ENCODE measurements around the gene KCTD20.

DNA sequence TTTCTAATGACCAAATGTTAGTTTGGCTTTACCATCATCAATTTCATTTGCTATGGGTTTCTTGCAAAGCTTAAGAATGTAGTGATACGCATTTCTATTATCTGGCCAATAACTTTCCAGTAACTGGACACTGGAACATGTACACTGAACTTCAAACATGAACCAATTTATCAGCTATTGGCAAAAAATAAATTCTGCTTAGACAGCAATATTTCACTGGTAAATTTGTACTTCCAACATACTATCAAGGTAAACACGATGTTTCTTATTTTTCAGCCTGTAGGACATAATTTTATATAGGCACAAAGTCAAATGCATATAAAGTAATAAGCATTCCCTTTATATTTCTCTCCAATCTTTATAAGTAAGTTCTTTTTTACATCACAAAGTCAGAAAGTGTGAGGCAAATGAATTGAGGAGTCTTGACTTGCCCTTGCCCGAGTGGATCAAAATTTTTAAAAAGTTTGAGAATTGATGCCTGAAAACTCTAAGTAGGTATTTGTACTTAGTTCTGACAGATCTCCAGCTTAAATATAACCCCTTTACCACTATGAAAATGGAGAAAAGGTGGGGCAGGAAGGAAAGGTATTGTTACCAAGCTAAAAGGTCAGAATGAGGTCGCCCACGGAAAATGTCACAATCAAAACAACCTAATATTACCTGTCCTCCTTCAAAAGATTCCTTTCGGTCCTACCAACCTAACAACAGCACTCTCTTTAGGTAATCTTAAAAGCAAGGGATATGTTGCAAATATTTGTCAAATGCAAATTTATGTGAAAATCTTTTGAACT is 63.1 kb downstream of the KCTD20 start:
- TF ChIP-seq, protein P1, sequence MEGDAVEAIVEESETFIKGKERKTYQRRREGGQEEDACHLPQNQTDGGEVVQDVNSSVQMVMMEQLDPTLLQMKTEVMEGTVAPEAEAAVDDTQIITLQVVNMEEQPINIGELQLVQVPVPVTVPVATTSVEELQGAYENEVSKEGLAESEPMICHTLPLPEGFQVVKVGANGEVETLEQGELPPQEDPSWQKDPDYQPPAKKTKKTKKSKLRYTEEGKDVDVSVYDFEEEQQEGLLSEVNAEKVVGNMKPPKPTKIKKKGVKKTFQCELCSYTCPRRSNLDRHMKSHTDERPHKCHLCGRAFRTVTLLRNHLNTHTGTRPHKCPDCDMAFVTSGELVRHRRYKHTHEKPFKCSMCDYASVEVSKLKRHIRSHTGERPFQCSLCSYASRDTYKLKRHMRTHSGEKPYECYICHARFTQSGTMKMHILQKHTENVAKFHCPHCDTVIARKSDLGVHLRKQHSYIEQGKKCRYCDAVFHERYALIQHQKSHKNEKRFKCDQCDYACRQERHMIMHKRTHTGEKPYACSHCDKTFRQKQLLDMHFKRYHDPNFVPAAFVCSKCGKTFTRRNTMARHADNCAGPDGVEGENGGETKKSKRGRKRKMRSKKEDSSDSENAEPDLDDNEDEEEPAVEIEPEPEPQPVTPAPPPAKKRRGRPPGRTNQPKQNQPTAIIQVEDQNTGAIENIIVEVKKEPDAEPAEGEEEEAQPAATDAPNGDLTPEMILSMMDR (IDR thresholded peaks at IDR 0.05; ENCODE audit: insufficient read depth, low read length, poor library complexity, severe bottlenecking): no peak
- TF ChIP-seq EZH2phosphoT487 (conservative IDR thresholded peaks at IDR 0.05; ENCODE audit: low read length): no peak

All from SU-DHL-6 (cell line).